Ishikawa (cell line): ENCODE results near the gene MORF4L1.

ENCODE experiments used
- CREB1 ChIP-seq: IDR thresholded peaks from 2 replicates; pipeline ENCODE4 v1.6.1; 2012; ENCODE audit warnings: low read depth
- TAF1 ChIP-seq: IDR thresholded peaks from 2 replicates; pipeline ENCODE4 v1.6.1; 2012; ENCODE audit warnings: low read depth, mild to moderate bottlenecking
- TEAD4 ChIP-seq: IDR thresholded peaks from 2 replicates; pipeline ENCODE4 v1.6.1; 2012

DNA sequence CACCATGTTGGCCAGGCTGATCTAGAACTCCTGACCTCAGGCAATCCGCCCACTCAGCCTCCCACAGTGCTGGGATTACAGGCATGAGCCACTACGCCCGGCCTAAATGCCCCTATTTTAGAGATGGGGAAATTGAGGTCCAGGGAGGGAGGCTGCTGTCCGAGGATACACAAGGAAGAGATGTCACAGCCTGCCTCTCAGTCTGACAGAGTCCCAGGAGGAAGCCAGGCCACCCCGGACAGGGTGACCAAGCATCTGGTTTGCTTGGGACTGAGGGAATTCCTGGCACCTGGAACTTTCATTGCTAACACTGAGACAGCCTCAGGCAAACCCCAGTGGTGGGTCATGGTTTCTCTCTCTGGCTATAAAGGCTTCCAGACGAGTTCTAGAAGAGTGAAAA lies 30.8 kb upstream of the MORF4L1 start:
- no peak for TF ChIP-seq TAF1
- no peak for TF ChIP-seq TEAD4
- no peak for TF ChIP-seq CREB1
